Measurements from ENCODE around the gene CHD9NB.
"Not testable (repeated sequence)": the region's sequence is repeated elsewhere in the genome, so short reads cannot be mapped to it uniquely, and the experiment has no call there.

Gene CHD9NB

DNA sequence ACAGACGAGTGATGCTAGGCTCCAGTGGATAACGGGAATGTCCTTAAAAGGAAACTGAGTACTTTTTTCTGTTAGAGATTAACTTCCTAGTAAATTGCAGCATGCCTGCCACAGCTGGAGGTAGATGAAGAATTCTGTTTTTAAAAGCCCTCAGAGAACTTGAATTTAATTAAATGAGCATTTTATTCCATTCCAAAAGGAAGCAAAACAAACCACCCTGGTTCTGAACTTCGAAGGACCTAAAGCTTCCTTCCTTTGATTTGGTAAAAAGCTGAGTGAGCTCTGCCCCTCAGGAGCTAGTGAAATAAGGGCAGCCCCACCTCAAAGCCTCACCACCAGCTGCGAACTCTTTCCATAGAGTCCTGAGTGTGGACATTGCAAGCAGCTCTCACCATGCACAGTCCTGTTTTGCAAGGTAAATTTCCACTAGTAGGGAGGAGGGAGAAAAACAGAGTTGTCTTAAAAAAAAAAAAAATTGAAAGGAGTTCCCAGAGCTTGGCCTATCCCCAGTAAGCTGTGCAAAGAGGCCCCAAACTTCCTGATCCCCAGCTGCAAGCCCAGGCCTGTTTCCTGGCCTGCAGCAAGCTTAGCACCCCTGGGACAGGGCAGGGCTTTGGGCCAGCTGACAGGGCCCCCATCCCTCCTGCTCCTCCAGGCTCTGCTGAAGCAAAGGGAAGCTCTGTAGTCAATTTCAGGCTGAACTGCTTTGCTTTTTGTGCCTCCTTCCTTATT lies 11.2 kb downstream of the CHD9NB start:
- H3K4me3 ChIP-seq (replicated peaks in 1 of 2; ENCODE audit: low read depth in 2 of 2, low read length in 2 of 2), result no peak overlapping the region
- TF ChIP-seq, protein P1, sequence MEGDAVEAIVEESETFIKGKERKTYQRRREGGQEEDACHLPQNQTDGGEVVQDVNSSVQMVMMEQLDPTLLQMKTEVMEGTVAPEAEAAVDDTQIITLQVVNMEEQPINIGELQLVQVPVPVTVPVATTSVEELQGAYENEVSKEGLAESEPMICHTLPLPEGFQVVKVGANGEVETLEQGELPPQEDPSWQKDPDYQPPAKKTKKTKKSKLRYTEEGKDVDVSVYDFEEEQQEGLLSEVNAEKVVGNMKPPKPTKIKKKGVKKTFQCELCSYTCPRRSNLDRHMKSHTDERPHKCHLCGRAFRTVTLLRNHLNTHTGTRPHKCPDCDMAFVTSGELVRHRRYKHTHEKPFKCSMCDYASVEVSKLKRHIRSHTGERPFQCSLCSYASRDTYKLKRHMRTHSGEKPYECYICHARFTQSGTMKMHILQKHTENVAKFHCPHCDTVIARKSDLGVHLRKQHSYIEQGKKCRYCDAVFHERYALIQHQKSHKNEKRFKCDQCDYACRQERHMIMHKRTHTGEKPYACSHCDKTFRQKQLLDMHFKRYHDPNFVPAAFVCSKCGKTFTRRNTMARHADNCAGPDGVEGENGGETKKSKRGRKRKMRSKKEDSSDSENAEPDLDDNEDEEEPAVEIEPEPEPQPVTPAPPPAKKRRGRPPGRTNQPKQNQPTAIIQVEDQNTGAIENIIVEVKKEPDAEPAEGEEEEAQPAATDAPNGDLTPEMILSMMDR (IDR thresholded peaks at IDR 0.05; ENCODE audit: low read depth, low read length), result no peak
- DNase-seq (ENCODE audit: low read depth in 2 of 2), result peak; percentile 79 to 96

DNA sequence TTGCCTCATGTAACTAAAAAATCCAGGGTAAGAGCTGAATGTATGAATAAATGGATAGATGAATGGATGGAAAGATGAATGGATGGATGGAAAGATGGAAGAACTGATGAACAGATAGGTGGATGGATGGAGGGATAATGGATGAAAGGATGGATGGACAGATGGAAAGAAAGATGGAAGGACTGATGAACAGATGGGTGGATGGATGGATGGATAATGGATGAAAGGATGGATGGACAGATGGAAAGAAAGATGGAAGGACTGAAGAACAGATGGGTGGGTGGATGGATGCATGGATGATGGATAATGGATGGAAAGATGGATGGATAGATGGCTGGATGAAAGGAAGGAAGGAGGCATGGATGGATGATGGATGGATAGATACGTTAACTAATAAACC lies 11.9 kb downstream of the CHD9NB start:
- TF ChIP-seq, protein P1 (IDR thresholded peaks at IDR 0.05; ENCODE audit: low read depth, low read length), result no peak
- H3K4me3 ChIP-seq (replicated peaks in 1 of 2; ENCODE audit: low read depth in 2 of 2, low read length in 2 of 2), result no peak overlapping the region
- DNase-seq (ENCODE audit: low read depth in 2 of 2), result no peak

DNA sequence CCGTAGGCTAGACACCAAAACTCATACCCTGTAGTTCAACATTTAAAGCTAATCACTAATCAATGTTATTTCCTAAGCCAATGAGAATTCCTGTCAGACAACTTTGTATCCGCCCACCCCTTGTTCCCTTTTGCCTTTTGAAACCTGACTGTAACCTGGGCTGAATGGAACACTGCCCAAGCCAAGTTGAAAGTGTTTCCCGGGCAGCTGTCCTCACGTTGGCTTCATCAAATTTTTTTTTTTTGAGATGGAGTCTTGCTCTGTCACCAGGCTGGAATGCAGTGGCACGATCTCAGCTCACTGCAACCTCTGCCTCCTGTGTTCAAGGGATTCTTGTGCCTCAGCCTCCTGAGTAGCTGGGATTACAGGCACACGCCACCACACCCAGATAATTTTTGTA lies 16.0 kb downstream of the CHD9NB start:
- not testable (repeated sequence) for DNase-seq (ENCODE audit: low read depth in 2 of 2); H3K4me3 ChIP-seq (replicated peaks in 1 of 2; ENCODE audit: low read depth in 2 of 2, low read length in 2 of 2)

DNA sequence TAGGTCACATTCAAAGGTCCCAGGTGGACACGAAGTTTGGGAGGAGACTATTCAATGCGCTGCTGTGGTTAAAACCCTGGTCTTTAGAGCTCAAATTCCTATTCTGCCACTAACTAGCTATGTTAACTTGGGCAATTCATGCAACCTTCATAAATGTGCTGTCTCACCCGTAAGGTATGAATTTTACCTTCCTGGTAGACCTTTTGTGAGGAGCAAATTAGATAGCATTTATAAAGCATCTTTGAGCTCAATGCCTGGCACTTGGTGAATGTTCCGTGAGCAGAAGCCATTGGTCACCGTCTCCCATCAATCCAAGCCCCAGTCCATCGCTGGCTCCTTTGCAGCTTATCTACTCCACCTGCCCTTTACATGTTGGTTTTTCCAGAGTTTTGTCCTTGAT lies 16.6 kb downstream of the CHD9NB start:
- TF ChIP-seq, protein P1 (IDR thresholded peaks at IDR 0.05; ENCODE audit: low read depth, low read length), result no peak
- no peak overlapping the region for H3K4me3 ChIP-seq (replicated peaks in 1 of 2; ENCODE audit: low read depth in 2 of 2, low read length in 2 of 2)
- no peak for DNase-seq (ENCODE audit: low read depth in 2 of 2)

DNA sequence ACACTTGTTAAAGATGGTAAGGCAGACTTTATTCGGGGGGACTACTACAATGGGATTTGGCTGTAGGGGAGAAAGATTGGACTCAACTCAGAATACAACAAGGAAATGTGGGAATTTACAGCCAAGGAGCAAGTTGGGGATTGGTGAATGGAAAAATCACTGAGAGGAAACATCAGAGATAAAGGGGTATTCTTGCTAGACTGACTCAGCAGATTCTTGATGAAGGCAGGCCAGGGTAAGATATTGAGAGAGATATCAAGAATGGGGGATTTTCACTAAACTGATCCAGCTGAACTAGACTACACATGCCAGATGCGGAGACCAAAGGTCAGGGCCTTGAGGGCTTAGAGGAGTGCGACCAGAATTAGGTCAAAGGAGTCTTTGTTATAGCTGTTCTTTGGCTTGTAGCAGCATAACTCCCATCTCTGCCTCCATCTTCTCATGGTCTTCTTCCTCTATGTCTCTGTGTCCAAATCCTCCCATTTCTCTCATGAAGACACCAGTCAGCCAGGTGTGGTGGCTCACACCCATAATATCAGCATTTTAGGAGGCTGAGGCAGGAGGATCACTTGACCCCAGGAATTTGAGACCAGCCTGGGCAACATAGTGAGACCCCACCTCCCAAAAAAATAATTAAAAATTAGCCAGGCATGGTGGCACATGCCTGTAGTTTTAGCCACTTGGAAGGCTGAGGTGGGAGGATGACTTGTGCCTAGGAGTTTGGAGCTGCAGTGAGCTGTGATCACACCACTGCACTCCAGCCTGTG lies 17.3 kb downstream of the CHD9NB start:
- TF ChIP-seq, protein P1 (IDR thresholded peaks at IDR 0.05; ENCODE audit: low read depth, low read length), result no peak
- H3K4me3 ChIP-seq (replicated peaks in 1 of 2; ENCODE audit: low read depth in 2 of 2, low read length in 2 of 2), result no peak overlapping the region
- no peak for DNase-seq (ENCODE audit: low read depth in 2 of 2)

DNA sequence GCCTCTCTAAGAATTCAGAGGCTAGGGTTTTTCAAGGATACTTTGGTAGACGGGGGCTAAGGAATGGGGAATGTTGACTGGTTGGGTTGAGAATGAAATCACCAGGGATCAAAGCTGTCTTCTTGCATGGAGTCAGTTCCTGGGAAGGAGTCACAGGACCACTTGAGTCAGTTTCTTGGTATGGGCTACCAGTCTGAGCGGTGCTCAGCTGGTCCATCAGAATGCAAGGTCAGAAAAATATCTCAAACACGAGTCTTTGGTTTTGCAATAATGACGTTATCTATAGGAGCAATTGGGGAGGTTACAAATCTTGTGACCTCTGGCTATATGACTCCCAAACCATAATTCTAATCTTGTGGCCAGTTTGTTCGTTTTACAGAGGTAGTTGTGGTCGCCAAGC lies 18.4 kb downstream of the CHD9NB start:
- TF ChIP-seq, protein P1 (IDR thresholded peaks at IDR 0.05; ENCODE audit: low read depth, low read length), result no peak
- DNase-seq (ENCODE audit: low read depth in 2 of 2), result peak in 1 of 2 donors; percentile 63
- no peak overlapping the region for H3K4me3 ChIP-seq (replicated peaks in 1 of 2; ENCODE audit: low read depth in 2 of 2, low read length in 2 of 2)

DNA sequence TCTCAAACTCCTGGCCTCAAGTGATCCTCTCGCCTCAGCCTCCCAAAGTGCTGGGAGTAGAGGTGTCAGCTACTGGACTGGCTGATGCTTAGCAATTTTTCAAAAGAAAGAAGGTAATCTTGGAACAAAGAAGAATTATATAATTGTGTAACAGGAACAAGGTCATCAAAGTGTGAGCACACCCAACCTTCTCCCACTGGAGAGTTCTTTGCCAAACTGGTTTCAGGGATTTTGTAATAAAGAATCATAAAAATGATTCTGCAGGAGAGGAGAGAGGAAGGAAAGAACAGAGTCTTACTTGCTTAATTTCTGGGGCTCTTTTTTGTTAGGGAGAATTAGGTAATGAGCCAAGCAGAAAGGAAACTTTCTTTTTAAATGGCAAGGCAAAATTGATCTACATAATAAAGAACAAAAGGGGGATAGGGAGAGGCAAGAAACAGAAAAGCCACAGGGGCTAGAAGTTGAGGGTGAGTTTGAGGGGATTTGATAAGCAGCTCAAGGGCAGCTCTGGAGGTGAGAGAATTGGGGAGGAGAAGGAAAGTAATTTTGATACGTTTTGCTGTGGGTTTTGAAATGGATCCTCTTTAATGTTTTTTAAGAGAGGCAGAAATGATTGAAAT lies 21.3 kb downstream of the CHD9NB start:
- TF ChIP-seq, protein P1 (IDR thresholded peaks at IDR 0.05; ENCODE audit: low read depth, low read length), result no peak
- DNase-seq (ENCODE audit: low read depth in 2 of 2), result peak; percentile 15 to 29
- no peak overlapping the region for H3K4me3 ChIP-seq (replicated peaks in 1 of 2; ENCODE audit: low read depth in 2 of 2, low read length in 2 of 2)
